Measurements from ENCODE around the gene AGTRAP.

- no peak for TF ChIP-seq GABPA (IDR thresholded peaks at IDR 0.05; ENCODE audit: borderline replicate concordance, insufficient read depth, low read length)
- no peak for TF ChIP-seq POLR2AphosphoS5 (IDR thresholded peaks at IDR 0.05; ENCODE audit: low read depth, low read length)
- TF ChIP-seq CTCF (IDR thresholded peaks at IDR 0.05; ENCODE audit: control extremely low read depth in 1 of 3, insufficient read depth in 1 of 3, low read depth in 1 of 3, low read length in 3 of 3): no peak
- TF ChIP-seq MAX (IDR thresholded peaks at IDR 0.05): no peak
- TF ChIP-seq USF2 (IDR thresholded peaks at IDR 0.05; ENCODE audit: low read length): no peak
- no peak for TF ChIP-seq EGR1 (IDR thresholded peaks at IDR 0.05; ENCODE audit: borderline replicate concordance, low read depth, low read length)
- TF ChIP-seq POLR2A (IDR thresholded peaks at IDR 0.05; ENCODE audit: control extremely low read depth in 1 of 2, low read depth in 2 of 2, low read length in 2 of 2): no peak
- TF ChIP-seq SIX5 (IDR thresholded peaks at IDR 0.05; ENCODE audit: low read depth, low read length): no peak
- TF ChIP-seq EZH2 (IDR thresholded peaks at IDR 0.05; ENCODE audit: low read depth, low read length, severe bottlenecking): no peak
Observed at GRCh38 chr1:11746795-11747487, 11.0 kb downstream of the AGTRAP start.

Data from H1 (cell line).